ENCODE results near the gene B3GAT3.

DNA sequence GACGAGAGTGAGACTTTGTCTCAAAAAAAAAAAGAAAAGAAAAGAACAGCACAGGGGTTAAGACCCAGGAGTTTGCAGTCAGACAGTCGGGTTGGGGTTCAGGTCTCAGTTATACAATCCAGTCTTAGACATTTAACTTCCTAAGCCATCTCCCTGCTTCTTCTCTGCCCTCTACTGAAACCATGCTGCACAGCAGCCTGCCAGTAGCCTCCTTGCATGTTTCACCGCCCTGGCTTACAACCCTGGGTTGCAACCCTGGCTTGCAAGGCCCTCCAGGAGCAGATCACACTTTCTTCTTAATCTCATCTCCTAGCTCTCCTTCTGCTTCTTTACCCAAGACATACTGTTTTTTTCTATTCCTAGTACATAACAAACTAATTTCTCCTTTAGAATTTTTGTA lies 5.9 kb upstream of the B3GAT3 start:
- TF ChIP-seq, protein P1, sequence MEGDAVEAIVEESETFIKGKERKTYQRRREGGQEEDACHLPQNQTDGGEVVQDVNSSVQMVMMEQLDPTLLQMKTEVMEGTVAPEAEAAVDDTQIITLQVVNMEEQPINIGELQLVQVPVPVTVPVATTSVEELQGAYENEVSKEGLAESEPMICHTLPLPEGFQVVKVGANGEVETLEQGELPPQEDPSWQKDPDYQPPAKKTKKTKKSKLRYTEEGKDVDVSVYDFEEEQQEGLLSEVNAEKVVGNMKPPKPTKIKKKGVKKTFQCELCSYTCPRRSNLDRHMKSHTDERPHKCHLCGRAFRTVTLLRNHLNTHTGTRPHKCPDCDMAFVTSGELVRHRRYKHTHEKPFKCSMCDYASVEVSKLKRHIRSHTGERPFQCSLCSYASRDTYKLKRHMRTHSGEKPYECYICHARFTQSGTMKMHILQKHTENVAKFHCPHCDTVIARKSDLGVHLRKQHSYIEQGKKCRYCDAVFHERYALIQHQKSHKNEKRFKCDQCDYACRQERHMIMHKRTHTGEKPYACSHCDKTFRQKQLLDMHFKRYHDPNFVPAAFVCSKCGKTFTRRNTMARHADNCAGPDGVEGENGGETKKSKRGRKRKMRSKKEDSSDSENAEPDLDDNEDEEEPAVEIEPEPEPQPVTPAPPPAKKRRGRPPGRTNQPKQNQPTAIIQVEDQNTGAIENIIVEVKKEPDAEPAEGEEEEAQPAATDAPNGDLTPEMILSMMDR (IDR thresholded peaks at IDR 0.05), result no peak
- TF ChIP-seq POLR2A (IDR thresholded peaks at IDR 0.05), result no peak
